Measurements from ENCODE around the gene FAM83C.

GRCh38 chr20:35243986-35244385, 48.2 kb downstream of the FAM83C start:
- TF ChIP-seq EZH2phosphoT487 (IDR thresholded peaks at IDR 0.05; ENCODE audit: insufficient read depth, low read depth) (no peak), EZH2 (IDR thresholded peaks at IDR 0.05; ENCODE audit: insufficient read depth, poor library complexity, severe bottlenecking) (no peak)

Data from GM23248 (cell line).